Caki2 (cell line): ENCODE data around the gene NOC2L. TPM values are rescaled to one million over a fixed set of nuclear protein-coding genes. Genes with fewer than 3 reads are reported as not detected.

Source experiments
- DNase-seq: peaks from one replicate; pipeline ENCODE4 v3.0.0-alpha.2; 2015; ENCODE audit warnings: low read depth
- in situ Hi-C: cut with HindIII; loops from 2 replicates; pipeline ENCODE4 v1.10.0; 2016; ENCODE audit warnings: low sequenced_read_pairs, low pct_unique_long_range_greater_than_20kb, mixed read lengths
- total RNA-seq: library from RNA; depleted of rRNA; stranded (reverse); fragments of >200 nt; shearing (Covaris generic); gene quantifications from 2 replicates; pipeline ENCODE4 v1.2.3, GENCODE V29; 2014; ENCODE audit warnings: low replicate concordance

The NOC2L gene
- total RNA-seq, 1 experiment from 2014 or later = 140 TPM

DNA sequence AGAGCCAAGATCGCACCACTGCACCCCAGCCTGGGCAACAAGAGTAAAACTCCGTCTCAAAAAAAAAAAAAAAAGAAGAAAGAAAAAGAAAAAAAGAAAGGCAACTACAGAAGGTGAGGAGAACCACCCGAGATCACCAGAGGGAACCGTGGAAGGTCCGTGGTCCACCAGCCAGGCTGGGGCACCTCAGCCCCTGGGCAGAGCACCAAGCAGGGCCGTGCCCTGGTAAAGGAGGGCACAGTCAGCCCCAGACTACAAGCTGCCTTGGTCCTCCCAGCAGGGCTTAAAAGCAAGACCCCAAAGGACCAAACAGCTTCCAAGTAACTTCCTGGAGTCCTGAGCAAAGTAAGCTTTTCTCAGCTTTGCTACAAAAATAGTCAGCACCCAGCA is 44.2 kb downstream of the NOC2L start:
- DNase-seq = no peak
- in situ Hi-C loops = no loop called here

DNA sequence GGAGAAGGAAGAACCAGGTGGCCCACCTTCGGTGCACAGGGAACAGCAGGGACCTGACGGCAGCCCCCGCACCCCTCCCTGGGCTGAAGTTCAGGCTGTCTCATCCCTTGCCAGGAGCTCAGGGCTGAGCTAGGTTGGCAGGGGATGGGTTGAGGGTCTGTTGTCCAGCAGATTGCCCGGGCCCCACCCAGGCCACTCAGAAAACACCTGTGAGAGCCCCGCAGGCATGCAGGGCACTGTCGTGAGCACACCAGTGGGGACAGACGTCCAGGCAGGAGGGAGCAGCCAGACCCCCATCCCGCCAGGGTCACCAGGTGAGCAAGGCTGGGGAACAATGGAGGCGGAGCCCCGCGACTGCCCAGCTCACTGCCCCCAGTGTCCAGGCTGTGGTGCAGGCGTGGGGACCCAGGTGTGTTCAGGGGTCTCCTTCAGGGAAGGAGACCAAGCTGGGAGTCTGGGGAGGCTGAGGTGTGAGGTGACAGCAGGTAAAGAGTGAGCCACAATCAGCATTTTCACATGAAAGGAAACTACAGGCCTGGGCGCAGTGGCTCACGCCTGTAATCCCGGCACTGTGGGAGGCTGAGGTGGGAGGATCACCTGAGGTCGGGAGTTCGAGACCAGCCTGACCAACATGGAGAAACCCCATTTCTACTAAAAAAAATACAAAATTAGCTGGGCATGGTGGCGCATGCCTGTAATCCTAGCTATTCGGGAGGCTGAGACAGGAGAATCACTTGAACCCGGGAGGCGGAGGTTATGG is 44.7 kb downstream of the NOC2L start:
- in situ Hi-C loops = no loop called here
- no peak for DNase-seq

DNA sequence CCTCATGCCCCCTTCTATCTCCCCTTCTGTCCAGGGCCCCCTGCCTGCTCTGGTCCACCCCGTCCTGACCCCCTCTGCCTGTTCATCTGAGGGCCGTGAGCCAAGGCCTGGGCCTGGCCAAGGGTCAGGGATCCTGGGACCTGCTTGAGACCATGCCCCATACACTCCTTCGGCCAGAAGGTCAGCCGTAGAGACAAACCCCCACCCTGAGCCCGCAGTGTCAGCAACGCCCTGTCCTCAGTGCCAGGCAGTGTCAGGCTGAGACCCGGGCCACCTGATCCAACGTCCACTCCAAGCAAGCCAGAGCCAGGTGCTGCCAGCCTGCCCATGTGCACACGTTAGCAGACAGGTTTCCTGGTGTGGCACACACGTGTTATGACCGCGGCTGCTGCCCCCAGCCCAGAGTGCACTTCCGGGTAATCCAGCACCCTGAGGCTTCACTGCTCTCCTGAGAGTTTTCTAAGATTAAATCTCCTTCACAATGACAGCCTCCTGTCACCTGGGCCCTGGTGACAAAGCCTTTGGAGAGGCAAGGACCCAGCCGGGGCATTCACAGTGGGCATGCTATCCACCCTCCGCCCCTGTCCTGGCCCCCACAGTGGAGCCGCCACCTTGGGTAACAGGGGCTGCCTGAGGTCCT is 45.4 kb downstream of the NOC2L start:
- no peak for DNase-seq
- in situ Hi-C loops = no loop called here

DNA sequence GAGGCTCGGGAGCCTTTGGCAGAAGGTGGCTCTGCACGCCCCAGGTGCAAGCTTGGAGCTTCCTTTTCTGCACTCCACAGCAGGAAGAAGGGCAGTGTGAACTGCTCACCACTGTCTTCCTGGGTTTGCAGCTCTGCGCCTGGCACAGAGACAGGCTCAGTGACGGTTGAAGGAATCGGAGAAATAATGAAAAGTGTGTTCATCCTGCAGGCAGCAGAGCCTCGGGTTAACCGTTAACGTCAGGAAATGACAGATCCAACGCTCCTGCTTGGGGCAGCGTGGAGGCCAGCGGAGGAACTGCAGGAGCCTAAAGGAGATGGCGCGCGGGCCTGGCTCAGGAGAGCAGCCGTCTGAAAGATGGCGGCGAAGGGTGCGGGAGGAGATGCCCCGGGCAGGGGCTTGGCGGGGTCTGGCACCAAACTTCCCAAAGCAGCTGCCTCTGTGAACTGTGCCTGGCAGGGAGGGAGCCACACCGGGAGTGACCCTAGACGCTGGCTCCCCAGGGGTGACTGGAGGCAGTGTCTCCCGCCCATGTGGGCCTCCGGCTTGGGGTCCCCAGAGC is 46.2 kb downstream of the NOC2L start:
- peak; percentile 65 for DNase-seq

DNA sequence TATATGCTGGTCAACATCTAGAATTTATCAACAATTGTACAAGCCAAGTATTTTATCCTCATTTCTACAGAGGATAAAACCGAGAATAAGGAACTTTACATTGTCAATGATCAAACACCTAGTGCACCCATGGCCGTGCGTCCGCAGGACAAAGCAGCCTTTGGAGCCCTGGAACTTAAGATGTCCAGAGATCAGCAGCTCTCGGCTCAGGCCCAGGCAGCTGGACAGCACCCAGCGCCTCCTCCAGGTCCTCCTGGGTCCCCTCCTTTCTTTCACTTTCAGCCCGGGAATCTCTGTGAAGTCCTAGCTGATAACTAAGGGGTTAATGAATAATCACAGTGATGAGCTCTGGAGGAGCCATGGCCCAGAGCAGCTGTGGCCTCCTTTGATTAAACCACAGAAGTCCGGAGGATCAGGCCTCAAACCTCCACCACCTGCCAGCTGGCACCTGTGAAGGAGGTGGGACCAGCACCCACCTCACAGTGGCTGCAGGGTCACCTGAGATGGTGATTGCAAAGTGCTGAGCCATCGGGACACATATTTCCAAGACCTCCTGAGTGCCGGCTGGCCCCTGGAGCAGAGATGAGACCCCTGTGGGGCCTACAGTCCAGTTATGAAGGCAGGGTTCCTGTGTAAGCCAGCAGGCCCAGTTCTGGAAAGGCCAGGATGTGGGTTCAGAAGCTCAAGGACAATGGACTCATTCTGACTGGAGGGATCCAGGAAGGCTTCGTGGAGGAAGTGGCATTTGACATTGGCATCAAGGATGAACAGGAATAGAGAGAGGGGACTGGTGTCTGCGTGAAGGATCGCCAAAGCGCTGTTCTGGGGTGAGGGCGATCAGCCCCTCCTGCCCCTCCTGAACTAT is 46.9 kb downstream of the NOC2L start:
- no peak for DNase-seq

More for the DNA sequence above, 46.2 kb downstream of the NOC2L start:
- in situ Hi-C loops = no loop called here

DNA sequence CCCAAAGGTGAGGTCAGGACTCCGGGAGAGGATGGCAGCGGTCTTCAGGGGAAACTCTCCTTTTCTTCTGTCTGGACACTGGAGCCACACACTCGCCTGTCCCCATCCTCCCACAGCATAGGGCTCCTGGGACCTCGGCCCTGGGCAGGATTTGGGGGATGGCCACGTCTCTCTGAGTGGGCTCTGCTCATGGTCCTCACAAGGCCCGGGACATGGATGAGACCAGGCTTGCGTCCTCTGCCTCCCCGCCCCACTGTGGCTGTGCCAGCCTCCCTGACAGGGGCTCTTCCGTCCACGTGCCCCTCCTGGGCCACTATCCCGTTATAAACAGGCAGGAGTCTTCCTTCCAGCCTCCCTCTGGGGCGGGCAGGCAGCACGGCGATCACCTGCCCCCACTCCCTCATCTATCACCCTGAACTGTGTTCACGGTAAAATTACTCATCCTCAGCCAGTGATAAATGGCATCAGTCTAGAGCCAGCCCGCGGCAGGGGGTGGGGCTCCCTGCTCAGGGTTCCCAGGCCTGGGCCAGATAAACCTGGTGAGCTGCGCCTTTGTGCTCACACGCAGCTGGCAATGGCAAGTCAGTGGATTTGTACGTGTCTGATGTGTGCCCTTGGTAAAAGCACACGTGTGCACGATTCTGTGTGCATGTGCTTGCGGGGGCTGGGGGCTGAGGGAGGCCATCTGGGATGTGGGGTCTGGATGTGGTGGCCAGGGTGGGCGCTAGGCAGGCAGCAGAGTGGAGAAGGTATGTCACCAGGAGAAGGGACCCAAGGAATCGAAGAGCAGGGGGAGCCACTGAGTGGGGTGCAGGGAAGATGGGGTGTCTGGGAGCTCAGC is 48.0 kb downstream of the NOC2L start:
- DNase-seq = peak; percentile 92
- in situ Hi-C loops = no loop called here

More for the DNA sequence above, 46.9 kb downstream of the NOC2L start:
- in situ Hi-C loops = no loop called here

DNA sequence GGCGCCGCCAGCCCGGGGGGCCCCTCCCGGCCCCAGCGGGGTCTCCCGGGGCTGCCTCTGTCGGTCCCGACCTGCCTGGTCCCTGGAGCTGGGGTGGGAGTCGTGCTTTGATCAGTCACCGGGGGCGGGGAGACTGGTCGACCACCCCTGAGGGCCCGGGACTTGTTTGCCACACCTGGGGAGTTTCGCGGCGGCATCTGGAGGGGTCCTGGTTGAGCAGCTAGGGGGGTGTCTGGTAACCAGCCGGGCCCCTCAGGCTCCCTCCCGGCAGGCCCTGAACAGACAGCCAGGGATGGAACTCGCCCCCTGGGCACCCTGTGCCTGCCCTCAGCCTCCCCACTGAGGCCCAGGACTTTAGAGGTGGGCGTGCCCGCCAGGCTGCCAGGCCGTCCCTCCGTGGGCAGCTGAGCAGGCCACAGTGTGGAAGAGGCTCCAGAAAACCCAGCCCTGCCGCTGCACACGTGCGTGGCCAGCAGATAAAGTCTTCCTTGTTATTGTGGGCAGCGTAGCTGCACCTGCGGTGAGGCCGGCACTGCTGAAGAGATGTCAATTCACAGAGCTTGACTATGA is 48.7 kb downstream of the NOC2L start:
- in situ Hi-C loops = no loop called here
- no peak for DNase-seq

DNA sequence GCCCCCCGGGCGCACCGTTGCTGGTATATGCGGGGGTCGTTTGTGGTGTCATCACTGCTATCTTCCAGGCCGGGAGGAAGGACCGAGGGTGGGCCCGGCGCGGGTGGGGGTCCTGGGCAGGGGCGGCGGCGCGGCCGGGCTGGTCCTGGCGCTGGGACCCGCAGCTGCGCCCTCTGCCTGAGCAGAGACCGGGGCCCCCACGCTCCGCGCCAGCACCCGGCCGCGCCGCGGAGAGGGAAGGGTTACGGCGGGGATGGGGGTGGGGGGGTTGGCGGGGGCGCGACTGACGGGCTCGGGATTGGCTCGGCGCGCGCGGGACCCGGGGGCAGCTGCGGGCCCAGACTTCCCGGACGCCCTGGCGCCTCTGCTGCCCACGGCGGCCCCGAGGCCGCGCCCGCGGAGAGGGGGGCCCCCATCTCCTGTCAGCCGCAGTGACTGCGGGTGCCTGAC is 49.2 kb downstream of the NOC2L start:
- in situ Hi-C loops = no loop called here
- DNase-seq = no peak

DNA sequence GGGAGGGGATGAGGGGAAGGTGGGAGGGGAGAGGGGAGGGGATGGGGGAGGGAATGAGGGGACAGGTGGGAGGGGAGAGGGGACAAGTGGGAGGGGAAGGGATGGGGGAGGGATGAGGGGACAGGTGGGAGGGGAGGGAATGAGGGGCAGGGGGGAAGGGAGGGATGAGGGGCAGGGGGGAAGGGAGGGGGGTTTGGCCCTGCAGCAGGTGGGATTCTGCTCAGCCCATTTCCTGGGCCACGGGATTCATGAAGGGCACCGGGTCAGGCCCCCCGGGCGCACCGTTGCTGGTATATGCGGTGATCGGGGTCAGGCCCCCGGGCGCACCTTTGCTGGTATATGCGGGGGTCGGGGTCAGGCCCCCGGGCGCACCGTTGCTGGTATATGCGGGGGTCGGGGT is 50.4 kb downstream of the NOC2L start:
- no peak for DNase-seq
- in situ Hi-C loops = no loop called here

DNA sequence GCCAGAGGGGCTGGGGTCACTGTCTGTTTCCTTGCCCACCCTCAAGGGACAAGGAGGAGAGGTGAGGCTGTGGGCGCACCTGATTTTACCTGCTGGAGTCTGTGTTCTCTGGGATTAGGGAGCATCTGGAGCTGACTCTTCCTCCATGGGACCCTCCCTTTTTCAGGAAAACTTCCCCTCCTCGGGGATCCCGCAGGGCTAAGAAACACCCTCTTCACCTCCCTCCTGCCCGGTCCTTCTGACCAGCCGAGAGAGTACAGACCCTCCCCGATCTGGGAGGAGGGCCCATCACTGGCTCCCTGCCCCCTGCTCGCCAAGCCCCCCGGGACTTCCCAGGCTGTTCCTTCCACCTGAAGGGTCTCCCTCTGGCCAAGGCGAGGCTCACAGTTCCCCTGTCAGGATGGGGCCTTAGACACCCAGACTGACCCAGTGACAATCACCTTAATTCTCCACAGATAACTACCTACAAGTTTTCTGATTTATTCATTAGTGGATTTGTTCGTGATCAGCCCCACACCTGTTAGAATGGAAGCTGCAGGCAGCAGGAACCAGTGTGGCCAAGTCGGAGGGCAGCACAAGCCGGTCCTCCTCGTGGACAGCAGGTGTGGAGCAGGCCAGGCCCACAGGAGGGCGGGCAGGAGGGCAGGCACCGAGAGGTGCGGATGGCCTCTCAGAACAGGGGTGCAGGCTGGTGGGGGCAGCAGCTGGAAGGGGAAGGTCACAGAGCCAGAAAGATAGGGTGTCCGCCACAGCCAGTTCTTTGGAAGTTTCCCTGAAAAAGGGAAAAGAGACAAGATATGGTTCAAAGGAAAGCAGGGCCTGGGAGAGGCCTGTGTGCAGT is 51.2 kb downstream of the NOC2L start:
- DNase-seq = no peak

DNA sequence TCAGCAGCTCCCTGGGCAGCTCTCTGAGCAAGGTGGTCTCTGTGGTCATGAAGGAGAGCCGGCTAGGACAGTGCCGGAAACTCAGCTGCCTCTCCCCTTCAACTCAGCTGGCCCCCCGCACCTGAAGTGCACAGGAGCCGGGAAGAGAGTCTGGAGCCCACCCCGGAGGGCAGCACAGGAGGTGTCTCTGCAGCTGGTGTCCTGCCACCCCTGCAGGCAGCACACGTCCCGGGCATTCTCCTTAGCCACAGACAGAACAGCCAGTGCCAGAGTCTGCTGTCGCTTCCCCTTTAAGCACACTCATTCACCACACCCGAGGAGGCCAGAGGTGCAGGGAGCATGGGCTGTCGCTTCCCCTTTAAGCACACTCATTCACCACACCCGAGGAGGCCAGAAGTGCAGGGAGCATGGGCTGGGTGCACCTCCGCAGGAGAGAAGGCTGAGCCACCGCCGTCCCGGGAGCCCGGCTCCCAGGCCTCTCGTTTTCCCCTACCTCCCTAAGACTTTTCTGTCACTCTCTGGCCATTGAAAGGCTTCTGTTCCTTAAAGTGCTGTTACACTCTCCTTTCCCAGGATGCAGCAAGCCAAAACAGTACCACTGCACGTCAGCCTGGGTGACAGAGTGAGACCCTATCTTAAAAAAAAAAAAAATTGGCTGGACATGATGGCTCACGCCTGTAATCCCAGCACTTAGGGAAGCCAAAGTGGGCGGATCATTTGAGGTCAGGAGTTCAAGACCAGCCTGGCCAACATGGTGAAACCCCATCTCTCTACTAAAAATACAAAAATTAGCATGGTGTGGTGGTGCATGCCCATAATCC is 52.2 kb downstream of the NOC2L start:
- in situ Hi-C loops = no loop called here
- DNase-seq = no peak

More for the DNA sequence above, 51.2 kb downstream of the NOC2L start:
- in situ Hi-C loops = no loop called here

DNA sequence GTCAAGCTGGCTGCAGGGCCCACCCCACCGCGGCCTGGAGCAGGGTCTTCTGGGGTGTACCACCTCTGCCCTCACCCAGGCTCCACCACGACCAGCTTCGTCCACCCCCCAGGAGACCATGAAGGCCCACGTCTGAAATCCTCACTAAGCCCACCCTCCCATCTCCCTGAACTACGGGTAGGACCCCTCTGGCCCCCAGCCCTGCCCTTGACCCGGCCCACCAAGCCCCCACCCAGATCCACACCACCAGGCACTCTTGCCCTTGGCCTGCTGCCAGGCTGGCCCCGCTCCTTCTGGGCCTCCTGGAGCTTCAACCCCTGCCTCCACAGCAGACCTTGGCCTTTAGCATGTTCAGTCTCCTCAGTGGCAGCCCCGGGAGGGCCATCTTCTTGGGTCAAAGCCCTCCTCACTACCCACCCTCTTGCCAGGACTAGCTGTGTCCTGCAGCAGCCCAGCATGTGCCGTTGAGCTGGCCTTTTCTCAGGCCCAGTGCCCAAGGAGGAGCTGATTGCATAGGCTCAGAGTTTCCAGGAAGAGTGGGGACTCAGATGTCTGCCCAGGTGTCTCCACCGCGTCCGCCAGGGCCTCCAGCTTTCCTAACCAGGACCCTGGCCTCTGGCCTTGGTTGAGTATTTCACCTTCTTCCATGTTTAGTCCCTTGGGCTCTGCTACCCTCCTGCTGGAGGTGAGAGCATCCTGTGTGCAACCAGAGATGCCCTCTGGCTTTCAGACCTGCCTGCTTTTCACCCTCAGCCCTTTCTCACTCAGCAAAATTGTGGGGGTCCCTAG is 53.1 kb downstream of the NOC2L start:
- in situ Hi-C loops = no loop called here
- DNase-seq = no peak

DNA sequence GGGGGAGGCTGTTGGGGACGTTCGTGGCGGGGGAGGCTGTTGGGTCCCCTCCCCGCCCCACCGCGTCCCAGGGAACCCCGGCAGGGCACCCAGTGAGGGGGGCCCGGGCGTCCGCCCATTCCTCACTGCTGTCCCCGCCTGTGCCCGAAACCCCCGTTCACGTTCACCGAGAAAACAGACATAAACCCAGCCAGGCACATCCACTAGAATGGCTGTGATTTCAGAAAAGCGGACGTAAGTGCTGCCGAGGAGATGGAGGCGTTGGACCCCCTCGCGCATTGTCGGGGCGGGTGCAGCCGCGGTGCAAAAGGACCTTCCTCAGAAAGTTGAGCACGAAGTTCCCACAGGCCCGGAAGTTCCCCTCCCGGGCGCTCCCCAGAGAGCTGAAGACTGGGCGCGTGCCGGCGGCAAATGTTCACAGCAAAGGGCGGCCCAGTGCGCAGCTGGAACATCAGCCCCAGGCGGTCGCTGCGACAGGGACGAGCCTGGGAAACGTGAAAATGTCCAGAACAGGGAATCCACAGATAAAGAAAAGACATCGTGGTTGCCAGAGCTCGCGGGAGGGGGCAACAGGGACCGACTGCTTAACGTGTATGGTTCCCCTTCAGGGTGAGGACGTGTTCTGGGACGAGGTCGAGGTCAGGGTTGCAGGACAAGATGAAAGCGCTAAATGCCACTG is 53.8 kb downstream of the NOC2L start:
- DNase-seq = no peak
- in situ Hi-C loops = no loop called here

DNA sequence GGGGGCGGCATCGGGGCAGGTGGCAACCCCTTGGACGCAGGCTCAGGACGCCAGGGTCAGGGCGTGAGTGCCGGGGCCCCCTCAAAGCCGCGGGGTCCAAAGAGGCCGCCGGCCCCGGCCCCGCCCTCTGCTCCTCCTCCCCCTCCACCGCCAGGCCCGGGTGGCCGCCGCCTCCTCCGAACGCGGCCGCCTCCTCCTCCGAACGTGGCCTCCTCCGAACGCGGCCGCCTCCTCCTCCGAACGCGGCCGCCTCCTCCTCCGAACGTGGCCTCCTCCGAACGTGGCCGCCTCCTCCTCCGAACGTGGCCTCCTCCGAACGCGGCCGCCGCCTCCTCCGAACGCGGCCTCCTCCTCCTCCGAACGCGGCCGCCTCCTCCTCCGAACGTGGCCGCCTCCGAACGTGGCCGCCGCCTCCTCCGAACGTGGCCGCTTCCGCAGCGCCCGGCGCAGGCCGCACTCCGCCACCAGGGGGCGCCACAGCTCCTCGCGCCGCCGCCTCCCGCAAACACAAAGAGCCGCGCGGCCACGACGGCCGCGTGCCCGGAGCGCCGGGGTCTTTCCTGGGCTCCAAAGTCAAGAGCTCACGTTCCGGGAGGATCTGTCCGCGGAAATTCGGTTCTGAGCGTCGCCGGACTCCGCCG is 54.6 kb downstream of the NOC2L start:
- peak; percentile 93 for DNase-seq
- in situ Hi-C loops = no loop called here
